Neural progenitor cell (in vitro differentiated cells): ENCODE results near the gene LRGUK. TPM values are rescaled to one million over a fixed set of nuclear protein-coding genes. Genes with fewer than 3 reads are reported as not detected.

Source experiments
- DNase-seq: peaks from one replicate; pipeline ENCODE4 v3.0.0-alpha.2; 2016; ENCODE audit warnings: low spot score
- H2AFZ ChIP-seq: fragments of 200-600 bp; sonication (generic); replicated peaks from 2 replicates; pipeline ENCODE4 v1.6.1; 2016; ENCODE audit warnings: antibody characterized with exemption
- H3F3A ChIP-seq: fragments of 200-600 bp; sonication (generic); 2 replicates; pipeline ENCODE4 v1.6.1; 2016; ENCODE audit warnings: antibody characterized with exemption, low read depth
- H3K27ac ChIP-seq: fragments of 200-600 bp; sonication (generic); 2 replicates; pipeline ENCODE4 v1.5.1; 2016; ENCODE audit warnings: mild to moderate bottlenecking
- H3K27me3 ChIP-seq: fragments of 200-600 bp; sonication (generic); 2 replicates; pipeline ENCODE4 v1.6.1; 2016; ENCODE audit warnings: mild to moderate bottlenecking, moderate library complexity
- H3K36me3 ChIP-seq: fragments of 200-600 bp; sonication (generic); 2 replicates; pipeline ENCODE4 v1.5.1; 2016
- H3K4me1 ChIP-seq: fragments of 200-600 bp; sonication (generic); 2 replicates; pipeline ENCODE4 v1.6.1; 2016; ENCODE audit warnings: mixed run types
- H3K4me2 ChIP-seq: fragments of 200-600 bp; sonication (generic); 2 replicates; pipeline ENCODE4 v1.6.1; 2016
- H3K4me3 ChIP-seq: fragments of 200-600 bp; sonication (generic); 2 replicates; pipeline ENCODE4 v1.5.1; 2016
- H3K79me2 ChIP-seq: fragments of 200-600 bp; sonication (generic); 2 replicates; pipeline ENCODE4 v1.6.1; 2016; ENCODE audit warnings: low read depth
- H3K9ac ChIP-seq: fragments of 200-600 bp; sonication (generic); 2 replicates; pipeline ENCODE4 v1.6.1; 2016
- H3K9me3 ChIP-seq: fragments of 200-600 bp; sonication (generic); 2 replicates; pipeline ENCODE4 v1.5.1; 2016; ENCODE audit warnings: low read depth
- H4K20me1 ChIP-seq: fragments of 200-600 bp; sonication (generic); 2 replicates; pipeline ENCODE4 v1.6.1; 2016; ENCODE audit warnings: low read depth
- H3K27ac Mint-ChIP-seq: 3 replicates; pipeline ENCODE4 v1.8.0; 2021; ENCODE audit warnings: mixed read lengths
- H3K27me3 Mint-ChIP-seq: 2 replicates; pipeline ENCODE4 v1.8.0; 2022; ENCODE audit warnings: low read depth, mild to moderate bottlenecking, inconsistent platforms, moderate library complexity, mixed read lengths; ENCODE audit not compliant: insufficient read depth
- H3K36me3 Mint-ChIP-seq: 3 replicates; pipeline ENCODE4 v1.8.0; 2021; ENCODE audit warnings: mixed read lengths
- H3K4me1 Mint-ChIP-seq: 3 replicates; pipeline ENCODE4 v1.8.0; 2021; ENCODE audit warnings: mixed read lengths
- H3K4me3 Mint-ChIP-seq: 3 replicates; pipeline ENCODE4 v1.8.0; 2021; ENCODE audit warnings: mild to moderate bottlenecking, moderate library complexity, mixed read lengths
- H3K9me3 Mint-ChIP-seq: 3 replicates; pipeline ENCODE4 v1.8.0; 2020; ENCODE audit warnings: mixed read lengths
- EZH2 ChIP-seq: fragments of 200-600 bp; sonication (generic); IDR thresholded peaks from 2 replicates; pipeline ENCODE4 v1.6.1; 2017; ENCODE audit warnings: antibody characterized with exemption, mild to moderate bottlenecking, moderate library complexity
- EZH2phosphoT487 ChIP-seq: fragments of 200-600 bp; sonication (generic); IDR thresholded peaks from 2 replicates; pipeline ENCODE4 v1.6.1; 2017; ENCODE audit warnings: antibody characterized with exemption
- total RNA-seq: library from RNA; depleted of rRNA; stranded (reverse); fragments of >200 nt; gene quantifications from 2 replicates; pipeline ENCODE4 v1.2.3, GENCODE V29; 2015; ENCODE audit warnings: low replicate concordance
- TF ChIP-seq, protein P1 (sequence below): fragments of 200-600 bp; sonication (generic); IDR thresholded peaks from 2 replicates; pipeline ENCODE4 v1.5.1; 2017; ENCODE audit warnings: antibody characterized with exemption, mild to moderate bottlenecking

Gene LRGUK
- total RNA-seq, 1 donor from 2014 or later = 1.1 TPM

DNA sequence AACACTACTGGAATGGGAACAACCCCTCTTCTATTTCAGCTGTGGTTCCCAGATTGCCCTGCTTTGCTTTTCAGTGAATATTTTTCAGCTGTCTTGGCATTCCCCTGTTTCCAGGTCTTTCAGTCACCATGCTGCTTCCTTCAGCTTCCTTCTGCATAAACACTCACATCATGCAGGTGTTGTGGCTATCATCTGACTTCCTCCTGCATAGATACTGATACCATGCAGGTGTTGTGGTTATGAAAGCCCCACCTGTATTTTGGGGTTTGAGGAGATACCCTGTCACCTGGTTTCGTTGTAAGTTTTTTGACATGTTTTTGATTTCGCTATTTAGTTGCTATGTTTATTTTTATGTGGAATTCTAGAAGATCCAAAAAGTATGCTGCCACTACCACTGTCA lies 118.1 kb downstream of the LRGUK start:
- Histone ChIP-seq H3K27ac (no peak overlapping the region), H3K4me1 (no peaks in the 10 kb centered on the region), H3F3A (no peaks in the 10 kb centered on the region), H2AFZ (no peak overlapping the region), H3K36me3 (no peaks in the 10 kb centered on the region), H3K4me2 (no peak overlapping the region), H3K79me2 (no peaks in the 10 kb centered on the region), H3K9ac (no peak overlapping the region), H3K4me3 (no peak overlapping the region), H3K9me3 (no peaks in the 10 kb centered on the region), H4K20me1 (no peaks in the 10 kb centered on the region), H3K27me3 (no peaks in the 10 kb centered on the region)
- TF ChIP-seq EZH2phosphoT487 (no peak), EZH2 (no peak)
- TF ChIP-seq, protein P1, sequence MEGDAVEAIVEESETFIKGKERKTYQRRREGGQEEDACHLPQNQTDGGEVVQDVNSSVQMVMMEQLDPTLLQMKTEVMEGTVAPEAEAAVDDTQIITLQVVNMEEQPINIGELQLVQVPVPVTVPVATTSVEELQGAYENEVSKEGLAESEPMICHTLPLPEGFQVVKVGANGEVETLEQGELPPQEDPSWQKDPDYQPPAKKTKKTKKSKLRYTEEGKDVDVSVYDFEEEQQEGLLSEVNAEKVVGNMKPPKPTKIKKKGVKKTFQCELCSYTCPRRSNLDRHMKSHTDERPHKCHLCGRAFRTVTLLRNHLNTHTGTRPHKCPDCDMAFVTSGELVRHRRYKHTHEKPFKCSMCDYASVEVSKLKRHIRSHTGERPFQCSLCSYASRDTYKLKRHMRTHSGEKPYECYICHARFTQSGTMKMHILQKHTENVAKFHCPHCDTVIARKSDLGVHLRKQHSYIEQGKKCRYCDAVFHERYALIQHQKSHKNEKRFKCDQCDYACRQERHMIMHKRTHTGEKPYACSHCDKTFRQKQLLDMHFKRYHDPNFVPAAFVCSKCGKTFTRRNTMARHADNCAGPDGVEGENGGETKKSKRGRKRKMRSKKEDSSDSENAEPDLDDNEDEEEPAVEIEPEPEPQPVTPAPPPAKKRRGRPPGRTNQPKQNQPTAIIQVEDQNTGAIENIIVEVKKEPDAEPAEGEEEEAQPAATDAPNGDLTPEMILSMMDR = no peak
- Mint-ChIP-seq H3K9me3 (peaks cover 13% of the 10 kb centered on the region), H3K4me1 (no peaks in the 10 kb centered on the region), H3K27me3 (no peaks in the 10 kb centered on the region), H3K27ac (no peak overlapping the region), H3K36me3 (no peaks in the 10 kb centered on the region), H3K4me3 (no peak overlapping the region)
- DNase-seq = no peak

DNA sequence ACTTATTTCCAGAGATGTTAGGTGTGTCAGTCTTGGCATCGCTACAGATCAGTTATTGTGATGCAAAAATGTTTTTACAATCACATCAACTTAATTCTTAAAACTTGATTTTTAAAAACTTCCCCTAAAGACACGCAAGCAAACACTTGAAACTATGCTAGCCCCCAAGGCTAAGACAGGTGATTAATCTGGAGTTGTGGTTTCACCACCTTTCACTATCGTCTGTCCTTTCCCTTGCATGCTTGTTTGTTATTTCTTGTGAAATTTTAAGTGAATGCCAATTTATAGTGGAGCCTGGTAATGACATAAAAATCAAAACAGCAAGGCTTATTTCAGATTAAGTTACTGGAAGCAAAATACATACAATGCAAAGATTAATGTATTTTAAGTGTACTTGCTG lies 119.2 kb downstream of the LRGUK start:
- Histone ChIP-seq H4K20me1 (no peaks in the 10 kb centered on the region), H3K27ac (no peak overlapping the region), H3K27me3 (no peaks in the 10 kb centered on the region)

DNA sequence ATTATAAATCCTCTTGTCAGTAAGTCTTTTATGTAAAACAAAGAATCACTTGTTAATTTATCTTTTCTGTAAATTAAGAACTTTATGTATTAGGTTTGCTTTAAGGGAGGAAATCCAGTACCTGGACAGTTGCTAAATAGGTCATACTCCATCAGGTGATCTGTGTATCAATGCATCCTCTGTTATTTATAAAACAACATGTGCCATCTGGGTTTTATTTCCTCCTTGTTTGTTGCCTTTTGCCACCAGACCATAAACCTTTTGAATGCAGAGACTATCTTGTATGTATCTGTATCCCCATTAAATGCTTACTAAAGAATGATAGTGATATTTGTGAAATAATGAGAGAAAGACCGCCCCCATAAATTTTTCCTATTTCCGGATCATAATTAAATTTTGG lies 119.6 kb downstream of the LRGUK start:
- Mint-ChIP-seq H3K4me1 (no peaks in the 10 kb centered on the region), H3K36me3 (no peaks in the 10 kb centered on the region), H3K27ac (no peak overlapping the region), H3K27me3 (no peaks in the 10 kb centered on the region), H3K4me3 (no peak overlapping the region), H3K9me3 (peaks cover 7% of the 10 kb centered on the region)
- no peak overlapping the region for H3K9ac ChIP-seq
- no peaks in the 10 kb centered on the region for H4K20me1 ChIP-seq
- no peaks in the 10 kb centered on the region for H3K9me3 ChIP-seq
- no peak overlapping the region for H3K27ac ChIP-seq
- H3K36me3 ChIP-seq = no peaks in the 10 kb centered on the region
- H3F3A ChIP-seq = no peaks in the 10 kb centered on the region
- TF ChIP-seq, protein P1 = no peak
- TF ChIP-seq EZH2phosphoT487 = no peak
- TF ChIP-seq EZH2 = no peak
- no peaks in the 10 kb centered on the region for H3K27me3 ChIP-seq
- no peak overlapping the region for H2AFZ ChIP-seq
- no peak overlapping the region for H3K4me2 ChIP-seq
- H3K4me3 ChIP-seq = no peak overlapping the region
- DNase-seq = no peak
- no peaks in the 10 kb centered on the region for H3K79me2 ChIP-seq
- H3K4me1 ChIP-seq = no peaks in the 10 kb centered on the region

More for the DNA sequence above, 119.2 kb downstream of the LRGUK start:
- H3K9ac ChIP-seq = no peak overlapping the region
- H2AFZ ChIP-seq = no peak overlapping the region
- TF ChIP-seq EZH2 = no peak
- TF ChIP-seq, protein P1 = no peak
- Mint-ChIP-seq H3K4me1 (no peaks in the 10 kb centered on the region), H3K27ac (no peak overlapping the region), H3K9me3 (peaks cover 7% of the 10 kb centered on the region), H3K4me3 (no peak overlapping the region), H3K36me3 (no peaks in the 10 kb centered on the region), H3K27me3 (no peaks in the 10 kb centered on the region)
- no peaks in the 10 kb centered on the region for H3K9me3 ChIP-seq
- no peaks in the 10 kb centered on the region for H3K4me1 ChIP-seq
- no peak overlapping the region for H3K4me3 ChIP-seq
- H3K36me3 ChIP-seq = no peaks in the 10 kb centered on the region
- no peak overlapping the region for H3K4me2 ChIP-seq
- DNase-seq = no peak
- no peaks in the 10 kb centered on the region for H3K79me2 ChIP-seq
- H3F3A ChIP-seq = no peaks in the 10 kb centered on the region
